HG02870 (cell line): Measurements from ENCODE around the gene ARHGEF10L.
"Not testable (repeated sequence)": the region's sequence is repeated elsewhere in the genome, so short reads cannot be mapped to it uniquely, and the experiment has no call there.

Source experiments
- ATAC-seq: cut with Tn5 transposase; IDR thresholded peaks from one replicate; pipeline ENCODE4 v1.9.1; 2021; ENCODE audit warnings: mild to moderate bottlenecking, moderate library complexity; ENCODE audit not compliant: unreplicated experiment

Gene ARHGEF10L, protein sequence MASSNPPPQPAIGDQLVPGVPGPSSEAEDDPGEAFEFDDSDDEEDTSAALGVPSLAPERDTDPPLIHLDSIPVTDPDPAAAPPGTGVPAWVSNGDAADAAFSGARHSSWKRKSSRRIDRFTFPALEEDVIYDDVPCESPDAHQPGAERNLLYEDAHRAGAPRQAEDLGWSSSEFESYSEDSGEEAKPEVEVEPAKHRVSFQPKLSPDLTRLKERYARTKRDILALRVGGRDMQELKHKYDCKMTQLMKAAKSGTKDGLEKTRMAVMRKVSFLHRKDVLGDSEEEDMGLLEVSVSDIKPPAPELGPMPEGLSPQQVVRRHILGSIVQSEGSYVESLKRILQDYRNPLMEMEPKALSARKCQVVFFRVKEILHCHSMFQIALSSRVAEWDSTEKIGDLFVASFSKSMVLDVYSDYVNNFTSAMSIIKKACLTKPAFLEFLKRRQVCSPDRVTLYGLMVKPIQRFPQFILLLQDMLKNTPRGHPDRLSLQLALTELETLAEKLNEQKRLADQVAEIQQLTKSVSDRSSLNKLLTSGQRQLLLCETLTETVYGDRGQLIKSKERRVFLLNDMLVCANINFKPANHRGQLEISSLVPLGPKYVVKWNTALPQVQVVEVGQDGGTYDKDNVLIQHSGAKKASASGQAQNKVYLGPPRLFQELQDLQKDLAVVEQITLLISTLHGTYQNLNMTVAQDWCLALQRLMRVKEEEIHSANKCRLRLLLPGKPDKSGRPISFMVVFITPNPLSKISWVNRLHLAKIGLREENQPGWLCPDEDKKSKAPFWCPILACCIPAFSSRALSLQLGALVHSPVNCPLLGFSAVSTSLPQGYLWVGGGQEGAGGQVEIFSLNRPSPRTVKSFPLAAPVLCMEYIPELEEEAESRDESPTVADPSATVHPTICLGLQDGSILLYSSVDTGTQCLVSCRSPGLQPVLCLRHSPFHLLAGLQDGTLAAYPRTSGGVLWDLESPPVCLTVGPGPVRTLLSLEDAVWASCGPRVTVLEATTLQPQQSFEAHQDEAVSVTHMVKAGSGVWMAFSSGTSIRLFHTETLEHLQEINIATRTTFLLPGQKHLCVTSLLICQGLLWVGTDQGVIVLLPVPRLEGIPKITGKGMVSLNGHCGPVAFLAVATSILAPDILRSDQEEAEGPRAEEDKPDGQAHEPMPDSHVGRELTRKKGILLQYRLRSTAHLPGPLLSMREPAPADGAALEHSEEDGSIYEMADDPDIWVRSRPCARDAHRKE (N-terminal part only)

DNA sequence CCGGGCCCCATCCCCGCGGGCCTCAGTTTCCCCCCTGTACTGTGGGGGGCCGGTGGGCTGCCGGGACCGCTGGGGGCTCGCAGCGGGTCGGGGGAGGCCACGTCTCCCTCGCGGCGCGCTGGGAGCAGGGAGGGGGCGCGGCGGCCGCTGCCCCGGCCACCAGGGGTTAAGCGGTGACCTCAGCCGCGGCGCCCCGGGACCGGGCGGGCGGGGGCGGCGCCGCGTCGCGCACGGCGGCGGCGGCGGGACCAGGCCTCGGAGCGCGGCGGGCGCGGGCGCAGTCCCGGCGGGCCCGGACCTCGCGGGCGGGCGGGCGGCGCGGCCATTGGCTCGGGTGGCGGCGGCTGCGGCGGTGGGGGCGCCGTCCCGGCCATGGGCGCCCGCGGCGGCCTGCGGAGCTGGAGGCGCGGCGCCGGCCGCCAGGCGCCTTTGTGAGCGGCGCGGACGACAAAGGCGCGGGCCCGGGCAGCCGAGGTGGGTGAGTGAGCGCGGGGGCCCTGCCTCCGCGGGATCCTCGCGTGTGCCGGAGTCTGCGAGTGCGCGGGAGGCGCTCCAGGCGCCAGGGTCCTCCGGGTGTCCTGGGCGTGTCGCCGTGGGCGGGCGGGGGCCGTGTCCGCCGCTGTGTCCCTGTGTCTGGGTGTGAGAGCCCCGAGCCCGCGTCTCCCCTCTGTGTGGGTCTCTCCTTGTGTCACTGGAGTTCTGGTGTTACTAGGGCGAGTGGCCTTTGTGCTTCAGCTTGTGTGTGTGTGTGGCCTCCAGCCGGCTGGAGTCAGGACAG, at the start of gene ARHGEF10L:
Gene ARHGEF10L, plus strand, starts transcription at position 222 of the 778 bp plus-strand sequence. CDS start 40,898 bp downstream, outside the sequence.
- ATAC-seq: no peak

DNA sequence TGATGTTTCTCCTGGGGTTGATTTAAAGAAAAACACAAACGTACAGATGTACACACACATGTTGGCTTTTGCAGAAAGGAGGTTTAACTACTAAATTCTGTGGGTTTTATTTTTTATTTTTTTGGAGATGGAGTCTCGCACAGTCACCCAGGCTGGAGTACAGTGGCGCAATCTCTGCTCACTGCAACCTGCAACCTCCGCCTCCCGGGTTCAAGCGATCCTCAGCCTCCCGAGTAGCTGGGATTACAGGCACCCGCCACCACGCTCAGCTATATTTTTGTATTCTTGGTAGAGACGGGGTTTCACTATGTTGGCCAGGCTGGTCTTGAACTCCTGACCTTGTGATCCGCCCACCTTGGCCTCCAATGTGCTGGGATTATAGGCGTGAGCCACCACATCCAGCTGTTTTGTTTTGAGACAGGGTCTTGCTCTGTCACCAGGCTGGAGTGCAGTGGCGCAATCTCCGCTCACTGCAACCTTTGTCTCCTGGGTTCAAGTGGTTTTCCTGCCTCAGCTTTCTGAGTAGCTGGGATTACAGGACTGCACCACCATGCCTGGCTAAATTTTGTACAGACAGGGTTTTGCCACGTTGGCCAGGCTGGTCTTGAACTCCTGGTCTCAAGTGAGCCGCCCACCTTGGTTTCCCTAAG, 49.6 kb upstream of the ARHGEF10L start:
- not testable (repeated sequence) for ATAC-seq

DNA sequence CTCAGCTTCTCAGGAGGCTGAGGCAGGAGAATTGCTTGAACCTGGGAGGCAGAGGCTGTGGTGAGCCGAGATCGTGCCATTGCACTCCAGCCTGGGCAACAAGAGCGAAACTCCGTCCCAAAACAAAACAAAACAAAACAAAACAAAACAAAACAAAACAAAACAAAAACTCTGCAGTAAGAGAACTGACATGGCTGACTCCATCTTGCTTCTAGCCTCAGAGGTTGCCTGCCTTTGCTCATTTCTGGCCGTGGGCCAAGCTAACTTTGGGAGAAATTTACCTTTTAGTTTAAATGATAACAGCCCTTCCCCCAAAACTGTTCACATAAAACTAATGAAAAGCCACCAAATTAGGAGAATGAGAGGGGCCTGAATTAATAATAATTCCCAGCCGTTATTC, 48.8 kb upstream of the ARHGEF10L start:
- not testable (repeated sequence) for ATAC-seq

DNA sequence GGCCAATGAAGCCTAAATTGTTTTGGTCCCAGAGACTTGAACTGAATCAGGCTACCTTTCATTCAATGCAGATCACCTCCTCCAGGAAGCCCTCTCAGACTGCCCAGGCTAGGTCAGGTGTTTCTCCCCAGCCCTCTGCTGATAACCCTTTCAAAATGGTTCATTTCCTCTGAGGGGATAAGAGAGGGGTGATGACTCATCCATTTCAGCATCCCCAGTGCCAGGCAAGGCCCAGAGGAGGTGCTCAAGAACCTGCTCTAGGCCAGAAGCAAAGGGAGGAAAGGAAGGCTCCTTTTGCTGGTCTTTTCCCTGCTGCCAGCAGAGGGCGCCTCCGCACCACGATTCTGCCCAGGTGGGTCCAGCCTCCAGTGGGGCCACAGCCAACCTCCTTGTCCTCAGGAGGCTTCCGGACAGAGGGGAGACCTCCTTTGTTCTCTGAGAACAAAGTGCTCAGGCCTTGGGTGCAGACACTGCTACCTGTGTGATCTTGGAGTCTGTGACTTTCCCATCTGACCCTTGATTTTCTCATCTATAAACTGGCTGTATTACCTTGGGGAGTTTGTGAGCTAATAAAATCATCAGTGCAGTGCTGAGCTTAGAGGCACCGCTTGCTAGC, 45.3 kb upstream of the ARHGEF10L start:
- no peak for ATAC-seq

DNA sequence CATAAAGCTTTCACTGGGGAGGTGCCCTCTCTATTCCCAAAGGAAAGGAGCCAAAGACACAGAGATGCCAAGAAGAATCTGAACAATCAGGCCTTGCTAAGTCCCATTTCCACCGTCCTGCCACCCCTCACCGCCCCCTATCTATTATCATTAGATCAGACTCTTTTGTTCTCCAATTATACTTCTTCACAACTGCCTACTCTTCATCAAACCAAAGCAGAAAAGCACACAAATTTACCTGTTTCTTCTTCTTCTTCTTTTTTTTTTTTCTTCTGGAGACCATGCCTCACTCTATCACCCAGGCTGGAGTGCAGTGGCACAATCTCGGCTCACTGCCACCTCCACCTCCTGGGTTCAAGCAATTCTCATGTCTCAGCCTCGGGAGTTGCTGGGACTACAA, 43.1 kb upstream of the ARHGEF10L start:
- no peak for ATAC-seq

DNA sequence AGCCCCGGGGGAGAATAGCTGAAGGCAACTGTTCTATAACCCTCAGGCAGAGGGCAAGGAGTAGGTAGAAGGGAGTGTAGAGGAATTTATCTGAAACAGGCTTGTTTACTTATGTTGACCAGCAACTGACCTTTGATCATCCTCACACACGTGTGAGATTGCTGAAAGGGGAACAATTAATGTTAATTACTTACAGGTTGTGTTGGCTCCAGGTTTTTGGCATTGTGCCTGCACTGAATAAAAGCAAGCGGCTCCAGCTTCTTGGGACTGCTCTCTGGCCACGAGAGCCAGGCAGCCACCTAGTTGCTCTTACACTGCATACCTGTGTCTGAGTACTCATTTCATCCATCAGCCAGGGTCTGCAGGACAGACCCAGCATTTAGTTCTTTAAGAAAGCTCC, 41.3 kb upstream of the ARHGEF10L start:
- no peak for ATAC-seq

DNA sequence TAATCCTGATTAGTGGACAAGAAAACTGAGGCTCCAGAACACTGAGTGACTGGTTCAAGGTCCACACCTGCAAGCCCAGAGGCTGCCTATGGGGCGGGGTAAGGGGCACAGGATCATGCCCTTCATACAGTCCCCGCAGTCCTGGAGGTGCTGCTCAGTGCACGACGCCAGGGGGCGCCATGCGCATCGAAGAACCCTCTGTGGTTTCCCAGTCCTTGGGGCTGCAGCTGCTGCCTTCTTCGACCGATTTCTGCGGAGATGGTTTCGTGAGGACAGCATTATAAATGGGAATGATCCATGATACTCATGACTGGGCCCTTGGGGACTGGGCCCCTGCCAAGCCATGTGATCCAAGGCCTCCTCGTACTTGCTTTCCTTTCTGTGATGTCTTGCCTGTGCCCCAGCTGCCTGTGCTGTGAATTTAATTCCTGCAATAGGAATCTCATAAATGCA, 37.1 kb upstream of the ARHGEF10L start:
- no peak for ATAC-seq

DNA sequence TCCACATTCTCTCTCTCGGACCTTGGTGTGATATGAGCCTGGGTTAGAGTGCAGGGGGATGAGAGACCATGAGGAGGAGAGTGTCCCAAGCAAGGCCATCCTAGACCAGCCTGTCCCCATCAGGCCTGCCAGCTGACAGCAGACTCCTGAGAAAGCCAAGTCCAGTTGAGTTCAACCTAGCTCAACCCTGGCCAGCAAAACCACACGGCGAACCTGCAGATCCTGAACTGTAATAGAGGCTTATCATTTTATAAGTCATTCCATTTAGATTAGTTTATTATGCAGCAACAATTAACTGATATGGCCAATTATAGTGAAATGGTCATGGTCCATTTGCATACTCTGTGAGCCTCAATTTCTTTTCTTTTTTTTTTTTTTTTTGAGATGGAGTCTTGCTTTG, 36.4 kb upstream of the ARHGEF10L start:
- no peak for ATAC-seq

DNA sequence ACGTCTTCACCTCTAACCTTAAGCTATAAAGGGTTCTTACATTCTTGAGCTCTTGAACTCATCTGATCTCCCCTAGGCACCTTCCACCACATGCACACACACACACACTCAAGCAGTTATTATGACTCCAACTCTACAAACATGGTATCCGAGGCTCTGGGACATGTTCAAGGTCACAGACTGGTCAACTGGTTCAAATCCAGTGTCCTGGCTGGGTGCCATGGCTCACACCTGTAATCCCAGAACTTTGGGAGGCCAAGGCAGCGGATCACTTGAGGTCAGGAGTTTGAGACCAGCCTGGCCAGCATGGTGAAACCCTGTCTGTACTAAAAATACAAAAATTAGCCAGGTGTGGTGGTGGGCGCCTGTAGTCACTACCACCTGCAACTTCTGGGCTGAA, 32.3 kb upstream of the ARHGEF10L start:
- not testable (repeated sequence) for ATAC-seq

DNA sequence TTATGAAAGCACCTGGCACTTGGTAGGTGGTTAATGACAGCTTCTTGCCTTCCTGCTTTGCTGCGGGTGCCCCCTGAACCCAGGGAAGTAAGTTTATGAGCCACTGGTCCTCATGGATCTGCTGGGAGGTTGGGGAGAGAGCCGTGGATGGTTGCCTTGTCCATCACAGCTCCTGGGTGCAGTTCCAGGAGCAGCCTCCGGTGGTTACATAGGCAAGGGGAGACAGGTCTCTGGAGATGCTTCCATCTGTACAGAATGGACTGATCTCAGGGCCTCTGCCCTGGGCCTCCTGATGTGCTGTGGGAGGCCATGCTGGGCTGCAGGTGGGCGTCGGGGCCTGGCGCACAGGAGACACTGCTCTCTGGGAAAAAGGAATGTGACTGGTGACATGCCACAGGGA, 31.6 kb upstream of the ARHGEF10L start:
- no peak for ATAC-seq

DNA sequence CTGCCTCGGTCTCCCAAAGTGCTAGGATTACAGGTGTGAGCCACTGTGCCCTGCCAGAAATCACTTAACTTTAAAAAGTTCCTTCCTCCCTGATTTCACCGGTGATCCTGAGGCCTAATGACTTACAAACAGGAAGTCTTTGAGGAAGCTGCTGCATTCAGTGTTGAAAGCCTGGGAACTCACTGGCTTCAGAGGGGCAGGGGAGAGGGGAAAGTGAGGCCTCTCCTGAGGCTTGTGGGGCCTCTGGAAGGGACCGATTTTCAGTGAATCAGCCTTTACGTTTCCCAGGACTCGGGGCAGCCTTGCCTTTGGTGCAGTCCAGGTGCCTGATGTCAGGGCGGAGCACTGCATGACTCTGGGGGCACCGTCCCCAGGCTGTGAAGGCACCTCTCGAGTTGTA, 30.1 kb upstream of the ARHGEF10L start:
- ATAC-seq: no peak

DNA sequence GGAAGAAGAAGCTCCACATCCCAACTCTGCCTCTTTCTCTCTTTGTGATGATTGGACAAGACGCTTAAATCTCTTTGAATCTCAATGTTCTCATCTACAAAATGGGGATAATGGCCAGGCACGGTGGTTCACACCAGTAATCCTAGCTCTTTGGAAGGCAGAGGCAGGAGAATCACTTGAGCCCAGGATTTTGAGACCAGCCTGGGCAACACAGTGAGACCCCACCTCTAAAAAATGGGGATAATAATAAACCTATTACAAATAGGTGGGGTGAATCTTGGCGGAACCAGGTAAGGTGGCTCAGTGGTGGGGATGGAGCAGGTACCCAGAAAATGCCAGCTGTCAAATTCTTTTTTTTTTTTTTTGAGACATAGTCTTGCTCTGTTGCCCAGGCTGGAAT, 29.4 kb upstream of the ARHGEF10L start:
- no peak for ATAC-seq

DNA sequence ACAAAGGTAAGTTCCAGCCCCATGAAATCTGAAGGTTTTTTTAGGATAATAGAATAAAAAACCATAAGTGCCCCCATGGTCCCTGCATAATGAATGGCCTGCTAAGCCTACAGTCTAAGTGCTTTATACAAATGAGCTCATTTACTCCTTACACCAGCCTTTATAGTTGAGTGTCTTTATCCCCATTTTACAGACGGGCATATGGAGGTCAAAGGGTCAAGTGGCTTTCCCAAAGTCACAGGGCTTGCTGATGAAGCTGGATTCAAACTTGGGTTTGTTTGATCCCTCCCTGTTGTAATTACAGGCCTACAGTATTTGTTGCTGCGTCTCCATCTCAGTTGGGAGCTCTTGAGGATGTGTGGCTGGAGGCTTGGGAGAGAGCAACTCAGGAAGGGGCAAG, 28.3 kb upstream of the ARHGEF10L start:
- ATAC-seq: no peak

DNA sequence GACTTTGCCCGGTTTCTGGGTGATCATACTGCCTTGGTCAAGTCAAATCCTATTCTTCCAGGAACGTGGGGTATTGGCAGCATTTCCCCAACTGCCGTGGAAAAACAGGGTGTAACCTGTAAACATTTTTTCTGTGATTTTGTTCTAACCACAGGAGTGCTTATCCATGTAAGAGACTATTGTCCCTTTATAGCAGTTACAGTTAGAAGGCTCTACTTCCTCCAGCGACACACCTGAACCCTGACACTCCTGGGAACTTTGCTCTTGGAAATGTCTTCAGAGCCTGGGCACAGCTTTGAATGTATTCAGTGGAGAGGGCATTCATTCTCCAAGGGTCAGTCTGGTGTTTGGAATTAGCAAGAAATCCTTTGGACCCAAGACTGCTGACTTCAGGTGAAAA, 26.4 kb upstream of the ARHGEF10L start:
- no peak for ATAC-seq

DNA sequence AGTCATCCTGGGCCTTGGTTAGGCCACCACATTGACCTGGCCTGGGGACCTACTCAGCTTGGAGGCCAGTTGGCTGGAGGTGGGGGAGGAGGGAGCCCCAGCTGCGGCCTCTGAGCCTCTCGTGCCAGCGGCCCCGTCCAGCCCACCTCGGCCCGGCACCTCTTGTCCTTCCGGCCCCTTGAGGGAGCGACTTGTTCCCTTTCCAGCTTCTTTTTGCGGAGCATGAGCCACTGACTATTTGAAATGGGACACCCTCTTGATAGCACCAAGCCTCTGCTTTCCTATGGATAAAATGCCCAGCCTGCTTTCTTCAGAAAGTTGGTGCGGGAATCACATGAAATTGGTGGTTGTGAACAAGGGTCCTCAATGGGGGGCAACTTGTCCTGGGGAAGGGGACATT, 24.7 kb upstream of the ARHGEF10L start:
- ATAC-seq: no peak

DNA sequence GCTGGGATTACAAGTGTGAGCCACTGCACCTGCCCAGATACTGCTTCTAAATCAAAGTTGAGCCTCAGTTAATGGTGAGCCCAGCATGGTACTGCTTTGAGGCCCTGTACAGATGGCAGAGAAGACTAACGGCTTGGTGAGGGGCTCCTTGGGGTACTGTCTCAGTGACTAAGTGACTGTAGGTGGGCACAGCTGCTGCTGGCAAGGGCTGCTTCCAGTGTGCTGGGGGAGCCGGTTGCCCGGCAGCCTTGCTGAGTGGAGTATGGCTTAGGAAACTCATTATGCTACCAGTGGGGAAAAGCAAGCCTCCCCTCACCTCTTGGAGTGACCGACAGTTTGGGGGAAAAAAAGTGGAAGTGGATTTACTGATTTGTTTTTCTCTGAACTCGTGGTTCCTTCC, 23.6 kb upstream of the ARHGEF10L start:
- ATAC-seq: no peak

DNA sequence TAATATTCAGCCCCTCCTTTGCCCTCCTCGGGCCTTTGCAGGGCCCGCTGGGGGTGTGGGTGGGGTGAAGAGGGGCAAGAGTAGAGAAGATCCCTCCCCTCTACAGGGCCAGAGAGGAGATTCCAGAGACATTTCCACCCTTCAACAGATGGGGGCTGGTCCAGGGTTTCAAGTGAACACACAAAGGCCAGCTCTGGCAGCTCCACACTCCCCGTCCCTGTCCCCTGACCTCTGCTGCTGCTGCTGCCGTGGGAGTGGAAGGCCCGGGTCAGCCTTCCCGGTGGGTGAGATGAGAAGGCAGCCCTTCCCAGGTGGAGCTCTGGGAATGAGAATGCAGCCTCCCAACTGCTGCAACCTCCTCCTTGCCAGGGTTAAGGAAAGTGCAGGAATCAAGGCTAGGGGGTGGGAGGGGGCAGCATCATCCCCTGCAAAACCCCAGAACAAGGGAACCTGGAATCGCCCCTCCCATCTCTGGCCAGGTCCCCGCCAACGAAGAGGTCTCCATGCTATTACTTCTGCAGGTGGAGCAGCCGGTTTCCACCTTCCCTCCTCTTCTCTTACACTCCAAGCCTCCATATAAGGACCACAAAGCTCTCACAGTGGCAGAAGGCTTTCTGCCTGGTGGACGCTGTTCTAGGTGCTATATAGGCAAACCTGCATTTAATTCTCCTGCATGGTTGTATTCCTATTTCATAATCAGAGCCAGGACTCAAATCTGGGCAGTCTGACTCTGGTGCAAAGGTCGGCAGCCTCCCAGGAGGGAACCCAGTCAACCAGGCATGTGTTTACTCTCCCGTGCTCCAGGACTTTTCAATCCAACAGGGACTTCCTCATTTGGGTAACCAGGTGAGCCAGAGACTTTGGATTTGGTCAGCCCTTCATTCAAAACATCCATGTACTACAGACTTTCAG, 22.9 kb upstream of the ARHGEF10L start:
- no peak for ATAC-seq

DNA sequence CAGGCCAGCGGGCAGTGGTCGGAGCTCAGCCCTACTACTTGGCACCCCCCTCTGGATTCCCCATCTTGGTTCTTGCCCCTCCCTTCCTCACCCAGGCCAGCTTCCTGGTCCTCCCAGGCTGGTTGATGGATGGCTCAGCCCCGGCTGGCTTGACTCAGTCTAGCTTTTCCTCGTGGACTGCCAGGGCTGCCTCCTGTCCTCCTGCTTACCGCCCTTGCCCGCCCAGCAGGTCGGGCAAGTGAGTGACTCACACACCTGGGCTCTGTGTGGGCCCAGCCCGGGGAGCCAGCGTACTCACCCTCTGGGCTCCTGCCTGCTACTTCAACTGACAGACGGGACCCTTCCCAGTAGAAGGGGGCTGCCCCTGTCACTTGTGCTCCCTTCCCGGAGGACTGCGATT, 19.5 kb upstream of the ARHGEF10L start:
- ATAC-seq: no peak
